ENCODE measurements around the gene ABCB8. TPM values are rescaled to one million over a fixed set of nuclear protein-coding genes. Genes with fewer than 3 reads are reported as not detected.

Gene ABCB8
- total RNA-seq, 4 donors from 2014 or later: 22.9 to 35.2 (median 27.6) TPM

DNA sequence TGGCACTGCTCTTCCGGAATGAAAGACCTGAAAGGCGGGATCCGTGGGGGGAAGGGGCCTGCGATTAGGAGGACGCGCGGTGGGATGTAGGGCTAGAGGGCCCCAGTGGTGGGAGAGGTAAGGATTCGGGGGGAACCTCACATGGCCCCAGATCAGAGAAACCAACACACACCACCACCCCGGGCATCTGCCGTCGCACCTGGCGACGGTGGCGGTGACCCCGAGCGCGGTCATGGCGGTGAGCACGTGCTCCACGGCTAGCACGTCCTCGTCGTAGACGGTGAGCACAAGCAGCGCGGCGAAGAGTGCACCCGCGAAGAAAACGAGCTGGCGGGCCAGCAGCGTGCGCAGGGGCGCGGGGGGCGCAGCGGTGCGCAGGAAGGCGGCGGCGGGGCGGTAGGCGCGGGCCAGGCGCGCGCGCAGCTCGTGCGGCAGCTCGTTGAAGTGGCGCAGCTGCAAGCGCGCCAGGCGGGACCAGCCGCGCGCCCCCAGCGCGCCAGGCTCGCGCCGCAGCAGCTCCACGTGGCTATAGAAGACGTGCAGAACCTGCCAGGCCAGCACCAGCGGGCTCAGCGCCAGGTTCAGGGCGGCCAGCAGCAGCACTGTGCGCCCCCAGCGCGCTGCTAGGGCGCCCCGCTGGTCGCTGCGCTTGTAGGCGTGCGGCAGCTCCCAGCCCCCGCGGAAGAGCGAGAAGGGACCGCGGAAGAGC, 9.7 kb upstream of the ABCB8 start:
- intact Hi-C loops (cut with DNase I; ENCODE audit: low total_unique reads): no loop called here
- TF ChIP-seq, protein P1, sequence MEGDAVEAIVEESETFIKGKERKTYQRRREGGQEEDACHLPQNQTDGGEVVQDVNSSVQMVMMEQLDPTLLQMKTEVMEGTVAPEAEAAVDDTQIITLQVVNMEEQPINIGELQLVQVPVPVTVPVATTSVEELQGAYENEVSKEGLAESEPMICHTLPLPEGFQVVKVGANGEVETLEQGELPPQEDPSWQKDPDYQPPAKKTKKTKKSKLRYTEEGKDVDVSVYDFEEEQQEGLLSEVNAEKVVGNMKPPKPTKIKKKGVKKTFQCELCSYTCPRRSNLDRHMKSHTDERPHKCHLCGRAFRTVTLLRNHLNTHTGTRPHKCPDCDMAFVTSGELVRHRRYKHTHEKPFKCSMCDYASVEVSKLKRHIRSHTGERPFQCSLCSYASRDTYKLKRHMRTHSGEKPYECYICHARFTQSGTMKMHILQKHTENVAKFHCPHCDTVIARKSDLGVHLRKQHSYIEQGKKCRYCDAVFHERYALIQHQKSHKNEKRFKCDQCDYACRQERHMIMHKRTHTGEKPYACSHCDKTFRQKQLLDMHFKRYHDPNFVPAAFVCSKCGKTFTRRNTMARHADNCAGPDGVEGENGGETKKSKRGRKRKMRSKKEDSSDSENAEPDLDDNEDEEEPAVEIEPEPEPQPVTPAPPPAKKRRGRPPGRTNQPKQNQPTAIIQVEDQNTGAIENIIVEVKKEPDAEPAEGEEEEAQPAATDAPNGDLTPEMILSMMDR (IDR thresholded peaks at IDR 0.05): peak in 1 of 3 donors; percentile 6
- no peak for TF ChIP-seq POLR2A (IDR thresholded peaks at IDR 0.05)
- DNase-seq (ENCODE audit: low spot score in 2 of 2): no peak
- WGBS, 2 donors: 2 to 5% methylated on average over 58 to 80 of the region's 82 CpGs
- no peak overlapping the region for H3K4me3 ChIP-seq (ENCODE audit: low read depth, poor library complexity, severe bottlenecking)

DNA sequence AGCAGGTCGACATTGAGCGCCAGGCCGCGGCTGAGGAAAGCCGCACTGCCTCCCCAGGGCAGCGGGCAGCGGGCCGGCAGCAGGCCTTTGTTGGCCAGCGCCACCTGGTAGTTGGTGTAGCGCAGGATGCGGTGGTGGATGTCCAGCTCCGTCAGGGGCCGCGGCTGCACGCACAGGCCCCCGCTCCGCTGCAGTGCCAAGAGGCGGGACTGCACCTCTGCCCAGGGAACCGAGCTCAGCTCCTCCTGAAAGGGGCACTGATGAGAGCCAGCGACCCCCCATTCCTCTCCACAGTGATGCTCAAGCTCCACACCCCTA, 9.2 kb upstream of the ABCB8 start:
- 32 to 34% methylated on average over 19 to 20 of the region's 20 CpGs for WGBS, 2 donors
- intact Hi-C loops (cut with DNase I; ENCODE audit: low total_unique reads): no loop called here
- no peak for DNase-seq (ENCODE audit: low spot score in 2 of 2)
- H3K4me3 ChIP-seq (ENCODE audit: low read depth, poor library complexity, severe bottlenecking): no peak overlapping the region
- TF ChIP-seq POLR2A (IDR thresholded peaks at IDR 0.05): no peak
- TF ChIP-seq, protein P1 (IDR thresholded peaks at IDR 0.05): no peak

DNA sequence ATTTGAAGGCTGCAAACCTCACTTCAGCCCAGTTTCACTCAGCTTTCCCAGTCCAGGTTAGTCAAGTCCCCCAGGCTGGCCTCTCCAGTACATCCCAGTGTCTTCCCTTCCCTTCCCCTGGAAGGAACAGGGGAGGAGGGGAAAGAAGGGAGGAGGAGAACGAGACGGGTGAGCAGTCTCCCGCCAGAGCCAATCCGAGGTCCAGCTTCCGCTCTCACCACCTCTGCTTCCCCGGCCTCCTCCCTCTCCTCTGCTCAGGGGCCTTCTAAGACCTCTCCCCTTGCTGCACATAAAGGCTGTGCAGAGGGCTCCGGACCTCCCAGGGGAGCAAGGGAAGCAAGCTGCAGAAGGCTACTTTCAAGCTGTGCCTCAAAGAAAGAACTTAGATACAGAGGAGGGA, 8.0 kb upstream of the ABCB8 start:
- intact Hi-C loops (cut with DNase I; ENCODE audit: low total_unique reads): no loop called here
- H3K4me3 ChIP-seq (ENCODE audit: low read depth, poor library complexity, severe bottlenecking): no peak overlapping the region
- WGBS, 2 donors: 66 to 82% methylated on average over 7 of the region's 7 CpGs
- DNase-seq (ENCODE audit: low spot score in 2 of 2): no peak
- TF ChIP-seq, protein P1 (IDR thresholded peaks at IDR 0.05): no peak
- no peak for TF ChIP-seq POLR2A (IDR thresholded peaks at IDR 0.05)

DNA sequence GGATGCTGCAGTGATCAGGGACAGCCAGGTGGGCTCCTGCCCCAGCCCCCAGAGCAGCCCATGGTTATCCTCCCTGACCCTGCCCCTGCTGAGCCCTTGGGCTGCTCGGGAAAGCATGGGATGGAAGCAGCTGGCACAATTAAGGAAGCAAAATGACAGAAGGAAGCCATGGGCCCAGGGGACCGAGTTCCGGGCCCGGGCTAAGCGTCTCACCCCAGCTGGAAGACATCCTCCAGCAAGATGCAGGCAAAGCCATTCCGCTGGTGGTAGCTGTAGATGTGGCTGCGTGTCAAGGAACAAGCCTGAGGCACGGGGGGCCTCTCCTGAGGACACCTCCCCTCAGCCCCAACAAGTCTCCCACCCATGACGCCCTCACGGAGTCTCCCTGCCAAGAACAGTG, 5.0 kb upstream of the ABCB8 start:
- no peak overlapping the region for H3K4me3 ChIP-seq (ENCODE audit: low read depth, poor library complexity, severe bottlenecking)
- intact Hi-C loops (cut with DNase I; ENCODE audit: low total_unique reads): no loop called here
- 71% methylated on average over 10 of the region's 10 CpGs for WGBS, 2 donors
- TF ChIP-seq, protein P1 (IDR thresholded peaks at IDR 0.05): no peak
- no peak for TF ChIP-seq POLR2A (IDR thresholded peaks at IDR 0.05)
- DNase-seq (ENCODE audit: low spot score in 2 of 2): no peak

DNA sequence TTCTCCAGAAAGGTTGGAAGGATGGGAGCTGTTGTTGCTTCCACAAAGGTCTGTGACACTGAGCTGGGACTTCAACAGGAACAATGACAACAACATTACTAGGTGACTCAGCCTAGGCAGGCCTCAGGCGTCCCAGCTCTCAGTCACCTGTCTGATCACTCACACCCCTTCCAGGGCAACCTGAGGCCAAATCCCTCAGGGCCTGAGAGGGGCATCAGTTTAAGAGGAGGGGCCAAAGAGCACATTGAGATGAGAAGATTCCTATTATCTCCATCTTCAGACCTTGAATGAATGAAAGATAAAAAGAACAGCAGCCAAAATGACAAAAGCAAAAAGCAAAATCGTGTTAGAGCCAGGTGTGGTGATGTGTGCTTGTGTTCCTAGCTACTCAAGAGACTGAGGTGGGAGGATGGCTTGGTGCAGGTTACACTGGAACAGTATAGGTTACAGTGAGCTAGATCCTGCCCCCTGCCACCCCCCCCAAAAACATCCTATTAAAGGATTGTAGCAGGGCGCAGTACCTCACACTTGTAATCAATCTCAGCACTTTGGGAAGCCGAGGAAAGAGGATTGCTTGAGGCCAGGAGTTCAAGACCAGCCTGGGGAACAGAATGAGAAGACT, 3.7 kb upstream of the ABCB8 start, which contains the start of gene ATG9B:
Gene ATG9B (minus strand): TSS at position 60 of the 622 bp plus-strand sequence. CDS start 71 bp downstream, outside the sequence.
- 70 to 75% methylated on average over 4 of the region's 4 CpGs for WGBS, 2 donors
- H3K4me3 ChIP-seq (ENCODE audit: low read depth, poor library complexity, severe bottlenecking): no peak within 1 kb of the TSS
- TF ChIP-seq, protein P1 (IDR thresholded peaks at IDR 0.05): no peak
- TF ChIP-seq POLR2A (IDR thresholded peaks at IDR 0.05): no peak
- DNase-seq (ENCODE audit: low spot score in 2 of 2): no peak
- intact Hi-C loops (cut with DNase I; ENCODE audit: low total_unique reads): loop anchor here (5.0 kb wide), 1 partner anchor 88 kb away; no protein-coding TSS in a partner anchor
